GM12878 (cell line): Measurements from ENCODE around the gene ASIC2. TPM values are rescaled to one million over a fixed set of nuclear protein-coding genes. Genes with fewer than 3 reads are reported as not detected.

Experiments
- CBX3 ChIP-seq: fragments of 200-600 bp; sonication (generic); IDR thresholded peaks from 2 replicates; pipeline ENCODE4 v1.6.1; 2016; ENCODE audit warnings: low read depth, borderline replicate concordance
- CHD2 ChIP-seq: IDR thresholded peaks from 2 replicates; pipeline ENCODE4 v1.6.1; 2011; ENCODE audit warnings: low read depth, low read length, improper control_type of control experiment, borderline replicate concordance
- DPF2 ChIP-seq: fragments of 450-650 bp; IDR thresholded peaks from 2 replicates; pipeline ENCODE4 v1.6.1; 2017; ENCODE audit warnings: mild to moderate bottlenecking
- EGR1 ChIP-seq, 2 experiments: IDR thresholded peaks; 1 replicate in 1 of 2; 2 replicates in 1 of 2; pipeline ENCODE4 v1.6.1; 2011 to 2012; ENCODE audit warnings: low read depth in 2 of 2, low read length in 2 of 2, borderline replicate concordance in 1 of 2, mild to moderate bottlenecking in 1 of 2, moderate library complexity in 1 of 2
- TAF1 ChIP-seq: IDR thresholded peaks from 2 replicates; pipeline ENCODE4 v1.6.1; 2011; ENCODE audit warnings: mild to moderate bottlenecking, low read depth, low read length, borderline replicate concordance
- TARDBP ChIP-seq: IDR thresholded peaks from 2 replicates; pipeline ENCODE4 v1.6.1; 2016; ENCODE audit warnings: borderline replicate concordance
- USF1 ChIP-seq: IDR thresholded peaks from 2 replicates; pipeline ENCODE4 v1.6.1; 2011; ENCODE audit warnings: borderline replicate concordance, low read depth, mild to moderate bottlenecking, moderate library complexity, mixed read lengths, low read length; ENCODE audit not compliant: insufficient read depth; ENCODE audit errors: extremely low read length
- ZNF622 ChIP-seq: fragments of 450-650 bp; IDR thresholded peaks from 2 replicates; pipeline ENCODE4 v1.6.1; 2017; ENCODE audit warnings: mild to moderate bottlenecking, inconsistent platforms
- polyA plus RNA-seq, 11 experiments: library from polyadenylated mRNA; depleted of rRNA in 4 of 11; unstranded in 6 of 11; stranded (reverse) in 5 of 11; fragments of >200 nt; fragmentation: Nextera tagmentation in 4 of 11; fragmentation: Illumina TruSeq in 1 of 11; extraction: Ambion mirVana in 4 of 11; extraction: Trizol in 1 of 11; gene quantifications; 1 replicate in 1 of 11; 2 replicates in 10 of 11; pipeline versions ENCODE4 v1.2.1 to v1.2.3, GENCODE V29; 2011 to 2016; ENCODE audit warnings: inconsistent platforms in 2 of 11, missing spikeins in 2 of 11, low read depth in 1 of 11
- total RNA-seq, 4 experiments: library from RNA; depleted of rRNA in 3 of 4; stranded (reverse); fragments of >200 nt in 3 of 4; fragmentation: Illumina TruSeq in 1 of 4; extraction: Trizol in 1 of 4; gene quantifications; 2 replicates each; pipeline versions ENCODE4 v1.2.1 to v1.2.3, GENCODE V29; 2013 to 2021
- TF ChIP-seq, protein P1 (sequence below): fragments of 450-650 bp; IDR thresholded peaks from 2 replicates; pipeline ENCODE4 v1.6.1; 2017; ENCODE audit warnings: low read depth, mild to moderate bottlenecking, moderate library complexity
- TF ChIP-seq, protein P2 (sequence below): fragments of 150-350 bp; IDR thresholded peaks from 2 replicates; pipeline ENCODE4 v1.6.1; 2014; ENCODE audit warnings: mild to moderate bottlenecking, low read depth, low read length

Gene ASIC2
- total and polyA plus RNA-seq, 10 of the 15 experiments (the other 5 are each of a cell fraction or from before 2014, with no cell fraction given), result not detected

DNA sequence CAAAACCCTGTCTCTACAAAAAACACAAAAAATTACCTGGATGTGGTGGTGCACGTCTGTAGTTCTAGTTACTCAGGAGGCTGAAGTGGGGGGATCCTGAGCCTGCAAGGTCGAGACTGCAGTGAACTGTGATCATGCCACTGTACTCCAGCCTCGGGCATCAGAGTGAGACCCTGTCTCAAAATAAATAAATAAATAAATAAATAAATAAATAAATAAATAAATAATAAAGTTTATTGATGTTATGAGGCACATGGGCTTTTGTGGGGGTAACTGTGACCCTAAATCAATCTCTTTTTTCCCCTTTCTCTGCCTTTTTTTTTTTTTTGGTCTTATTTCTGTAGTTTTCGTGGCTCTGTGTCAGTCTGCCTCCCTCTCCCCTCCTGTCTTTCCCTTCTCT is 4.5 kb upstream of the ASIC2 start (continued):
- TF ChIP-seq, protein P1, sequence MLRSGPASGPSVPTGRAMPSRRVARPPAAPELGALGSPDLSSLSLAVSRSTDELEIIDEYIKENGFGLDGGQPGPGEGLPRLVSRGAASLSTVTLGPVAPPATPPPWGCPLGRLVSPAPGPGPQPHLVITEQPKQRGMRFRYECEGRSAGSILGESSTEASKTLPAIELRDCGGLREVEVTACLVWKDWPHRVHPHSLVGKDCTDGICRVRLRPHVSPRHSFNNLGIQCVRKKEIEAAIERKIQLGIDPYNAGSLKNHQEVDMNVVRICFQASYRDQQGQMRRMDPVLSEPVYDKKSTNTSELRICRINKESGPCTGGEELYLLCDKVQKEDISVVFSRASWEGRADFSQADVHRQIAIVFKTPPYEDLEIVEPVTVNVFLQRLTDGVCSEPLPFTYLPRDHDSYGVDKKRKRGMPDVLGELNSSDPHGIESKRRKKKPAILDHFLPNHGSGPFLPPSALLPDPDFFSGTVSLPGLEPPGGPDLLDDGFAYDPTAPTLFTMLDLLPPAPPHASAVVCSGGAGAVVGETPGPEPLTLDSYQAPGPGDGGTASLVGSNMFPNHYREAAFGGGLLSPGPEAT, result no peak
- TF ChIP-seq TARDBP (no peak), TAF1 (no peak), USF1 (no peak), CBX3 (no peak), ZNF622 (no peak), EGR1 (IDR thresholded peaks at IDR 0.05; ENCODE audit: borderline replicate concordance in 1 of 2, low read depth in 2 of 2, low read length in 2 of 2) (no peak), CHD2 (no peak), DPF2 (no peak)
- TF ChIP-seq, protein P2, sequence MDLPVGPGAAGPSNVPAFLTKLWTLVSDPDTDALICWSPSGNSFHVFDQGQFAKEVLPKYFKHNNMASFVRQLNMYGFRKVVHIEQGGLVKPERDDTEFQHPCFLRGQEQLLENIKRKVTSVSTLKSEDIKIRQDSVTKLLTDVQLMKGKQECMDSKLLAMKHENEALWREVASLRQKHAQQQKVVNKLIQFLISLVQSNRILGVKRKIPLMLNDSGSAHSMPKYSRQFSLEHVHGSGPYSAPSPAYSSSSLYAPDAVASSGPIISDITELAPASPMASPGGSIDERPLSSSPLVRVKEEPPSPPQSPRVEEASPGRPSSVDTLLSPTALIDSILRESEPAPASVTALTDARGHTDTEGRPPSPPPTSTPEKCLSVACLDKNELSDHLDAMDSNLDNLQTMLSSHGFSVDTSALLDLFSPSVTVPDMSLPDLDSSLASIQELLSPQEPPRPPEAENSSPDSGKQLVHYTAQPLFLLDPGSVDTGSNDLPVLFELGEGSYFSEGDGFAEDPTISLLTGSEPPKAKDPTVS, result no peak
